K562 (cell line): ENCODE results near the gene DTL. TPM values are rescaled to one million over a fixed set of nuclear protein-coding genes. Genes with fewer than 3 reads are reported as not detected.

ENCODE experiments used
- CBX1 ChIP-seq: sonication (generic); IDR thresholded peaks from 2 replicates; pipeline ENCODE4 v1.6.1; 2016; ENCODE audit warnings: antibody characterized with exemption, low read depth, mild to moderate bottlenecking
- ELF4 ChIP-seq: fragments of 450-650 bp; formaldehyde crosslinking; IDR thresholded peaks from 2 replicates; pipeline ENCODE4 v1.4.0; 2022; ENCODE audit warnings: missing genetic modification characterization
- GATAD2A ChIP-seq: fragments of 450-650 bp; IDR thresholded peaks from 2 replicates; pipeline ENCODE4 v1.6.1; 2017
- HDAC3 ChIP-seq: fragments of 450-650 bp; IDR thresholded peaks from 2 replicates; pipeline ENCODE4 v1.6.1; 2018; ENCODE audit warnings: borderline replicate concordance, mild to moderate bottlenecking, moderate library complexity; ENCODE audit not compliant: partially characterized antibody
- KDM5B ChIP-seq: fragments of 200-600 bp; sonication (generic); IDR thresholded peaks from 2 replicates; pipeline ENCODE4 v1.6.1; 2012; ENCODE audit warnings: low read depth, mild to moderate bottlenecking, moderate library complexity, low read length, control low read depth, inconsistent platforms; ENCODE audit not compliant: insufficient replicate concordance
- LCOR ChIP-seq: sonication (generic); formaldehyde crosslinking; IDR thresholded peaks from 2 replicates; pipeline ENCODE4 v1.8.0; 2022; ENCODE audit warnings: mild to moderate bottlenecking, missing genetic modification reagents
- MAZ ChIP-seq, 2 experiments: fragments of 450-650 bp in 1 of 2; sonication (generic) in 1 of 2; formaldehyde crosslinking; IDR thresholded peaks in 1 of 2; conservative IDR thresholded peaks in 1 of 2; 2 replicates each; pipeline versions ENCODE4 v1.4.0 to v1.5.0; 2020; ENCODE audit warnings: mild to moderate bottlenecking in 1 of 2, missing genetic modification reagents in 1 of 2
- NRF1 ChIP-seq, 2 experiments: fragments of 450-650 bp; IDR thresholded peaks in 1 of 2; conservative IDR thresholded peaks in 1 of 2; 2 replicates each; pipeline ENCODE4 v1.6.1; 2014; ENCODE audit warnings: mild to moderate bottlenecking in 2 of 2
- RBM34 ChIP-seq: fragments of 200-400 bp; formaldehyde crosslinking; IDR thresholded peaks from 2 replicates; pipeline ENCODE4 v1.6.1; 2018; ENCODE audit warnings: low read length, borderline replicate concordance; ENCODE audit not compliant: insufficient read depth
- TCF3 ChIP-seq: sonication (generic); formaldehyde crosslinking; IDR thresholded peaks from 2 replicates; pipeline ENCODE4 v1.4.0; 2020; ENCODE audit warnings: mild to moderate bottlenecking, missing genetic modification reagents
- XRCC5 ChIP-seq: fragments of 200-400 bp; formaldehyde crosslinking; IDR thresholded peaks from 2 replicates; pipeline ENCODE4 v1.6.1; 2017; ENCODE audit warnings: low read depth, mild to moderate bottlenecking, low read length
- ZNF140 ChIP-seq: fragments of 250-450 bp; sonication (Bioruptor Pico); IDR thresholded peaks from 2 replicates; pipeline ENCODE4 v1.8.0; 2021; ENCODE audit warnings: moderate library complexity, mild to moderate bottlenecking, inconsistent platforms
- ZNF239 ChIP-seq: fragments of 250-450 bp; sonication (Bioruptor Pico); IDR thresholded peaks from 2 replicates; pipeline ENCODE4 v1.4.0; 2020; ENCODE audit warnings: mild to moderate bottlenecking
- ZNF280A ChIP-seq: fragments of 450-650 bp; IDR thresholded peaks from 2 replicates; pipeline ENCODE4 v1.6.1; 2018; ENCODE audit warnings: mild to moderate bottlenecking, low read depth; ENCODE audit not compliant: partially characterized antibody
- ZNF584 ChIP-seq: fragments of 200-800 bp; sonication (Bioruptor generic); IDR thresholded peaks from 2 replicates; pipeline ENCODE4 v1.6.1; 2016; ENCODE audit warnings: low read depth, mild to moderate bottlenecking, missing genetic modification characterization, missing compliant biosample characterization
- ZNF639 ChIP-seq, 2 experiments: fragments of 200-800 bp in 1 of 2; sonication (Bioruptor generic) in 1 of 2; sonication (generic) in 1 of 2; formaldehyde crosslinking in 1 of 2; IDR thresholded peaks in 1 of 2; conservative IDR thresholded peaks in 1 of 2; 2 replicates each; pipeline versions ENCODE4 v1.5.0 to v1.6.1; 2016 to 2020; ENCODE audit warnings: missing compliant biosample characterization in 1 of 2, missing genetic modification characterization in 1 of 2, missing genetic modification reagents in 1 of 2
- polyA plus RNA-seq, 8 experiments: library from polyadenylated mRNA; depleted of rRNA in 4 of 8; stranded (reverse) in 5 of 8; unstranded in 3 of 8; fragments of >200 nt; fragmentation: Nextera tagmentation in 2 of 8; fragmentation: Illumina TruSeq in 1 of 8; extraction: Ambion mirVana in 2 of 8; extraction: Trizol in 1 of 8; gene quantifications; 2 replicates each; pipeline versions ENCODE4 v1.2.1 to v1.2.3, GENCODE V29; 2011 to 2014; ENCODE audit warnings: inconsistent platforms in 1 of 8, missing spikeins in 1 of 8
- total RNA-seq, 7 experiments: library from RNA; depleted of rRNA in 6 of 7; stranded (reverse); fragments of >200 nt in 6 of 7; fragmentation: Illumina TruSeq in 2 of 7; extraction: Trizol in 2 of 7; gene quantifications; 2 replicates each; pipeline versions ENCODE4 v1.2.1 to v1.2.3, GENCODE V29; 2011 to 2021; ENCODE audit warnings: low replicate concordance in 1 of 7
- TF ChIP-seq, protein P1 (sequence below): fragments of 450-650 bp; formaldehyde crosslinking; IDR thresholded peaks from 2 replicates; pipeline ENCODE4 v1.4.0; 2020; ENCODE audit warnings: mild to moderate bottlenecking, moderate library complexity
- TF ChIP-seq, protein P2 (sequence below): sonication (generic); formaldehyde crosslinking; IDR thresholded peaks from 2 replicates; pipeline ENCODE4 v1.8.0; 2022; ENCODE audit warnings: mild to moderate bottlenecking, low read depth, missing genetic modification reagents

Gene DTL
- total and polyA plus RNA-seq, 9 of the 15 experiments (the other 6 are each of a cell fraction or from before 2014, with no cell fraction given): 38.3 to 81.0 (median 63.2) TPM

DNA sequence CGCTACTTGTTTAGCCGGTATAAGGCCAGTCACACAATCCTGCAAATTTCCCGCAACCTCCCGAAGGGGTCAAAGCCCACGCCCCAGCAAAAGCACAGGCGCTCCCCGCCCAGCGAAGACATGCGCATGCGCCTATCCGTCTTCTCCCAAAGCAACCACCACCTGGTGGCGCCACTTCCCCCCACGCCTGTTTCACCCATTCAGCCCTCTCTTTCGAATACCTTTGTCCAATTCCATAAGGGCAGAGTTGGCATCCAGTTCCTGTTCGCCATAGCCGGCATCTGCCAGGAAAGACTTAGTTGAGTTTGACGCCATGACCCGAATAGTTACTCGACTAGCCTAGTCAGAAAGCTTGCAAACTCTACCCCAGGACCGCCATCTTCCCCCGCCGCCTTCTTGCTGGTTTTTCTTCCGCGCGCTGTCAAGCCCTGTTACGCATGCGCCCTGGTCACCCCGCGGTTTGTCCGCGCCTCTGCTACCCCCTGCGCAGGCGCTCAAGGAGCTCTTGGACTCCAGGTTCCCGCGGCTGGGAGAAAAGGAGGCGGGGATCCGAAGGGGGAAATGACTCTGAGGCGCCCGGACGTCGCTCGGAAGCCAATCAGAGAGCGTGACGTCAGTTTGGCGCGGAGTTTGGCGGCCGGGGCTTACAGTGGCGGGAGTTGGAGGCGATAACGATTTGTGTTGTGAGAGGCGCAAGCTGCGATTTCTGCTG lies at the start of gene DTL, which contains the start of gene INTS7 (continued):
- TF ChIP-seq ZNF639 (CRISPR knock-in tag; conservative IDR thresholded peaks at IDR 0.05 in 1 of 2, IDR thresholded peaks at IDR 0.05 in 1 of 2): peak in 1 of 2 experiments; percentile 76; a peak in 1 of 4 replicates
- TF ChIP-seq NRF1 (conservative IDR thresholded peaks at IDR 0.05 in 1 of 2, IDR thresholded peaks at IDR 0.05 in 1 of 2): peak; percentile 100
- TF ChIP-seq, protein P1, sequence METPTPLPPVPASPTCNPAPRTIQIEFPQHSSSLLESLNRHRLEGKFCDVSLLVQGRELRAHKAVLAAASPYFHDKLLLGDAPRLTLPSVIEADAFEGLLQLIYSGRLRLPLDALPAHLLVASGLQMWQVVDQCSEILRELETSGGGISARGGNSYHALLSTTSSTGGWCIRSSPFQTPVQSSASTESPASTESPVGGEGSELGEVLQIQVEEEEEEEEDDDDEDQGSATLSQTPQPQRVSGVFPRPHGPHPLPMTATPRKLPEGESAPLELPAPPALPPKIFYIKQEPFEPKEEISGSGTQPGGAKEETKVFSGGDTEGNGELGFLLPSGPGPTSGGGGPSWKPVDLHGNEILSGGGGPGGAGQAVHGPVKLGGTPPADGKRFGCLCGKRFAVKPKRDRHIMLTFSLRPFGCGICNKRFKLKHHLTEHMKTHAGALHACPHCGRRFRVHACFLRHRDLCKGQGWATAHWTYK (CRISPR knock-in tag): peak; percentile 72; the same call in 1 of the 2 replicates
- no peak for TF ChIP-seq HDAC3
- no peak for TF ChIP-seq ZNF584 (CRISPR knock-in tag)
- TF ChIP-seq ELF4 (CRISPR knock-in tag): peak; percentile 93
- peak; percentile 86 for TF ChIP-seq CBX1
- peak; percentile 82 to 89 for TF ChIP-seq MAZ (CRISPR knock-in tag; conservative IDR thresholded peaks at IDR 0.05 in 1 of 2, IDR thresholded peaks at IDR 0.05 in 1 of 2)
- TF ChIP-seq XRCC5: peak; percentile 75; the same call in 1 of the 2 replicates
- no peak for TF ChIP-seq ZNF140 (CRISPR knock-in tag)
- TF ChIP-seq LCOR (CRISPR knock-in tag): peak; percentile 95
- TF ChIP-seq, protein P2, sequence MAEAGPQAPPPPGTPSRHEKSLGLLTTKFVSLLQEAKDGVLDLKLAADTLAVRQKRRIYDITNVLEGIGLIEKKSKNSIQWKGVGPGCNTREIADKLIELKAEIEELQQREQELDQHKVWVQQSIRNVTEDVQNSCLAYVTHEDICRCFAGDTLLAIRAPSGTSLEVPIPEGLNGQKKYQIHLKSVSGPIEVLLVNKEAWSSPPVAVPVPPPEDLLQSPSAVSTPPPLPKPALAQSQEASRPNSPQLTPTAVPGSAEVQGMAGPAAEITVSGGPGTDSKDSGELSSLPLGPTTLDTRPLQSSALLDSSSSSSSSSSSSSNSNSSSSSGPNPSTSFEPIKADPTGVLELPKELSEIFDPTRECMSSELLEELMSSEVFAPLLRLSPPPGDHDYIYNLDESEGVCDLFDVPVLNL (CRISPR knock-in tag): peak; percentile 96
- TF ChIP-seq KDM5B: peak; percentile 87
- TF ChIP-seq ZNF239 (CRISPR knock-in tag): 0 out of 2 replicates have a peak, but pooled peaks have one; percentile 23
- no peak for TF ChIP-seq GATAD2A
- TF ChIP-seq TCF3: peak; percentile 29; the same call in 1 of the 2 replicates
- TF ChIP-seq RBM34: no peak
- no peak for TF ChIP-seq ZNF280A
